AG09319 (cell line): ENCODE data around the gene OR13C5.
"Not testable (repeated sequence)": the region's sequence is repeated elsewhere in the genome, so short reads cannot be mapped to it uniquely, and the experiment has no call there.

ENCODE experiments used
- DNase-seq: peaks from one replicate; pipeline ENCODE4 v3.0.0-alpha.2; 2010; ENCODE audit warnings: low read depth; ENCODE audit errors: extremely low read depth
- CTCF ChIP-seq: IDR thresholded peaks from 2 replicates; pipeline ENCODE4 v1.5.1; 2011; ENCODE audit warnings: low read depth, mild to moderate bottlenecking, inconsistent platforms, low read length, moderate library complexity

Gene OR13C5, protein sequence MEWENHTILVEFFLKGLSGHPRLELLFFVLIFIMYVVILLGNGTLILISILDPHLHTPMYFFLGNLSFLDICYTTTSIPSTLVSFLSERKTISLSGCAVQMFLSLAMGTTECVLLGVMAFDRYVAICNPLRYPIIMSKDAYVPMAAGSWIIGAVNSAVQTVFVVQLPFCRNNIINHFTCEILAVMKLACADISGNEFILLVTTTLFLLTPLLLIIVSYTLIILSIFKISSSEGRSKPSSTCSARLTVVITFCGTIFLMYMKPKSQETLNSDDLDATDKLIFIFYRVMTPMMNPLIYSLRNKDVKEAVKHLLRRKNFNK

GRCh38 chr9:104599313-104599712 is at the start of gene OR13C5:
TSS of gene OR13C5 (minus strand) at chr9:104599413. CDS start at chr9:104599413, 0 bp downstream.
- not testable (repeated sequence) for DNase-seq

GRCh38 chr9:104635456-104635855 is 36.2 kb upstream of the OR13C5 start:
- no peak for TF ChIP-seq CTCF

DNA sequence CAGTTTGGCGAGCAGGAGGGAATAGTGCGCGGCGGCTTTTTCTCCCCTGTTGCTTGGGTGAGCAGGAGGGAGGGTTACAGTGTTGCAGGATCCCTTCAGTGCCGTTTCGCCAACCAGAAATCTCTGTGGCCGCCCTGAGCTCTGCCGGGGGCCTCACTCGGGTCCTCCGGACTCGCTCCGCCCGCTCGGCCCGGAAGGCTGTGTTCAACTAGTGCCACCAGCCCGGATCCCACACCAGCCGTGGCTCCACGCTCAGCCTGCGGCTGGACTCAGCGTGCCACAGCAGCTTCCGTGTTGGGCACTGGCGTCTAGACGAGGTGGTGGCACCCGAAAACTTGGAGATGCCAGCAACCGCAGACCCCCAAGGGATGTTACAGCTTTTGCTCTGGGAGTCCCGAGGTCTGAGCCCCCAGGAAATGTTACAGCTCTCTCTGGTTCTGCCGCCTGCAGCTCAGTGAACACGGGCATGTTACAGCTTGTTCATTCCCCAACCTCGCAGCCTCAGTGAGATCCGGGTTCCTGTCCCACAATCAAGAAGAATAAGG is 34.8 kb upstream of the OR13C5 start:
- DNase-seq, result no peak
- no peak for TF ChIP-seq CTCF

More at GRCh38 chr9:104635456-104635855, 36.2 kb upstream of the OR13C5 start:
- no peak for DNase-seq

DNA sequence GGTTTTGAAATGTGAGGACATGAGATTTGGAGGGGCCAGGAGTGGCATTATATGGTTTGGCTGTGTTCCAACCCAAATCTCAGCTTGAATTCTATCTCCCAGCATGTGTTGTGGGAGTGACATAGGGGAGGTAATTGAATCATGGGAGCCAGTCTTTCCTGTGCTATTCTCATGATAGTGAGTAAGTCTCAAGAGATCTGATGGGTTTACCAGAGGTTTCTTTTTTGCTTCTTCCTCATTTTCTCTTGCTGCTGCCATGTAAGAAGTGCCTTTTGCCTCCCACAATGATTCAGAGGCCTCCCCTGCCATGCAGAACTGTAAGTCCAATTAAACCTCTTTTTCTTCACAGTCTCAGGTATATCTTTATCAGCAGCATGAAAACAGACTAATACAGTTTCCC is 26.8 kb upstream of the OR13C5 start:
- not testable (repeated sequence) for DNase-seq

- no peak for DNase-seq
- TF ChIP-seq CTCF, result no peak
Observed at GRCh38 chr9:104618104-104618503, 18.9 kb upstream of the OR13C5 start, which contains the start of gene OR13C9. TSS of gene OR13C9 (minus strand) at chr9:104618204. CDS start at chr9:104618204, 0 bp downstream.

GRCh38 chr9:104617418-104617817 is 18.2 kb upstream of the OR13C5 start:
- DNase-seq, result no peak
- no peak for TF ChIP-seq CTCF

GRCh38 chr9:104611213-104611612 is 12.0 kb upstream of the OR13C5 start:
- TF ChIP-seq CTCF, result no peak
- DNase-seq, result no peak

DNA sequence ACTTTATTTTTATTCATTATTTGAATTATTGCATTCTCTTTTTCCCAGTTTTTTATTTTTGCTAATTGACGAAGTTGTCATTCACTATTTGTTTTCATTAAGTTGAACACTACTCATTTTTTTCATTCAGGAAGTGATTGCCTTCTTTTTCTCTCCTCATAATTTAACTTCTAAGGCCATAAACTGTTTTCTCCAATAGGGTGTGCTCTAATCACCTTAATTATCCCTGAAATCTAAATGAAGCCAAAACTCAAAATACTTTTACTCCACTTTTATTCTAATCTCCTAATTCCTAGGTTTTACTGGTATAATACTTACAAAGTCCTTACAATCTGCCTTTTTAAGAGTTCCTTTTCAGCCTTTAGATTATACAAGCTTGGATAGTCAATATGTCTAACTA is 9.1 kb upstream of the OR13C5 start:
- TF ChIP-seq CTCF, result peak; percentile 14
- no peak for DNase-seq
